Measurements from ENCODE around the gene CCDC61.

Gene CCDC61

DNA sequence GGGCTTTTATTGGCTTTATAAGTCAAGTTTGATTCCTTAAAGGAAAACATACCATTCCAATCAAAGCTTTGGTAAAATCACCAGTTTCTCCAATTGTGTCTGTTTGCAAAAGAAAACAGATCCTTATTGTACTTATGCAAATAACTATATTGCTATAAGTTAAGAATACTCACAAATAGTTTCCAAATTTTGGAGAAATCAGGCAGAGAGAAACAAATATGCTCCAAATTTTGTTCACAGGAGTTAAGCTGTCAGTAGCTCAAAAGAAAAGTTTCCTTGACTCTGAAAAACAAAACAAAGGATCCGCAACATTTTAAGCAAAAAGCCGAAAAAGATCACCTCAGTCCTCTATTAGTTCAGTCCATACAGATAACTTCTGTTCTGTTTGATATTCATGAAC lies 64.7 kb downstream of the CCDC61 start:
- TF ChIP-seq, protein P1, sequence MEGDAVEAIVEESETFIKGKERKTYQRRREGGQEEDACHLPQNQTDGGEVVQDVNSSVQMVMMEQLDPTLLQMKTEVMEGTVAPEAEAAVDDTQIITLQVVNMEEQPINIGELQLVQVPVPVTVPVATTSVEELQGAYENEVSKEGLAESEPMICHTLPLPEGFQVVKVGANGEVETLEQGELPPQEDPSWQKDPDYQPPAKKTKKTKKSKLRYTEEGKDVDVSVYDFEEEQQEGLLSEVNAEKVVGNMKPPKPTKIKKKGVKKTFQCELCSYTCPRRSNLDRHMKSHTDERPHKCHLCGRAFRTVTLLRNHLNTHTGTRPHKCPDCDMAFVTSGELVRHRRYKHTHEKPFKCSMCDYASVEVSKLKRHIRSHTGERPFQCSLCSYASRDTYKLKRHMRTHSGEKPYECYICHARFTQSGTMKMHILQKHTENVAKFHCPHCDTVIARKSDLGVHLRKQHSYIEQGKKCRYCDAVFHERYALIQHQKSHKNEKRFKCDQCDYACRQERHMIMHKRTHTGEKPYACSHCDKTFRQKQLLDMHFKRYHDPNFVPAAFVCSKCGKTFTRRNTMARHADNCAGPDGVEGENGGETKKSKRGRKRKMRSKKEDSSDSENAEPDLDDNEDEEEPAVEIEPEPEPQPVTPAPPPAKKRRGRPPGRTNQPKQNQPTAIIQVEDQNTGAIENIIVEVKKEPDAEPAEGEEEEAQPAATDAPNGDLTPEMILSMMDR (IDR thresholded peaks at IDR 0.05; ENCODE audit: low read depth, low read length): no peak

DNA sequence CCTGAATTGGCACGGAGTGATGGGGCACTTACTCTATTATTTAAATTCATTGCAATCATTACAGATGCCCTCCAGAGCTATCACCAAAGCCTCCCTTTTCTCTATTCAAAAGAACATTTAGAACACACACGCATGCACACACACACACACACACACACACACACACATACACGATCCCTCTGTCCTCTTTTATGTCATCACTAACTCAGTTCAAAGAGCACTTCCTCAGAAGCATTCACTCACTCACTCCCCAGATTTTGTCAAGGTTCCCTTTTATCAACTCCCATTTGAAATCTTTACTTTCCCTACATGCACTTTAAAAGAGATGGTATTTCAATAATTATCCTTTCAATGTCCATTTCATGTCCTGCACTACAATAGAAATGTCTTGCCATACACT lies 67.9 kb downstream of the CCDC61 start:
- H3K4me3 ChIP-seq (ENCODE audit: low read depth, low read length): no peak overlapping the region
- TF ChIP-seq, protein P1 (IDR thresholded peaks at IDR 0.05; ENCODE audit: low read depth, low read length): no peak

More for the DNA sequence above, 64.7 kb downstream of the CCDC61 start:
- no peak overlapping the region for H3K4me3 ChIP-seq (ENCODE audit: low read depth, low read length)

DNA sequence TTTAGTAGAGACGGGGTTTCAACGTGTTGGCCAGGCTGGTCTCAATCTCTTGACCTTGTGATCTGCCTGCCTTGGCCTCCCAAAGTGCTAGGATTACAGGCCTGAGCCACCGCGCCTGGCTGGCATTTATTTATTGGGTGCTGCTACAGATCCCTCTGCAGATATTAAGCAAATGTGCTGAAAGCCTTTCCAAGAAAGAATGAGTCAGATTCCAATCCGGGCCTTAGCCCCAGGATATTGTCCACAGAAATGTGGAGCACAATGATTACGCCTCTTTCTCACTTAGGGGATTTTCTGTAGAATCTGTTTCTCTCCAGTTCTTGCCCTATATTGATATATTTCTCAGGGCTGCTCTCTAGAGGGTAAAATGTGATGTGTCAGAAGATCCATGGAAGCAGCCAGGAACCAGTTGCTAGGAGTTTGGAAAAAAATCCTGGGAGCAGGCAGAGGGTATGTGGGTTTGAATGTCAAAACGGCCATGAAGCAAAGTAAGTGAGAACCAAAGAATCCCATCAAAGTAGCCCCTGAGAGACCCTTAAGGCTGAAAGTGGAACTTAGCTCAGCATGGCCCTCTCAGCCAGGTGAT lies 70.3 kb downstream of the CCDC61 start:
- H3K4me3 ChIP-seq (ENCODE audit: low read depth, low read length): no peak overlapping the region
- TF ChIP-seq, protein P1 (IDR thresholded peaks at IDR 0.05; ENCODE audit: low read depth, low read length): no peak

DNA sequence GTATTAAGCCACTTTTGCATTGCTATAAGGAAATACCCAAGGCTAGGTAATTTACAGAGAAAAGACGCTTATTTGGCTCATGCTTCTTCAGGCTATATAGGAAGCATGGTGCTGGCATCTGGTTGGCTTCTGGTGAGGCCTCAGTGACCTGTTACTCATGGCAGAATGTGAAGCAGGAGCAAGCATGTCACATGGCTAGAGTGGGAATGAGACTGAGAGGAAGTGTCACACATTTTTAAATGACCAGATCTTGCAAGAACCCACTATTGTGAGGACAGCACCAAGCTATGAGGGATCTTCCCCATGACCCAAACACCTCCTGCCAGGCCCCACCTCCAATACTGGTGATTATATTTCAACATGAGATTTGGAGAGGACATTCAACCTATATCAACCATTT lies 71.2 kb downstream of the CCDC61 start:
- TF ChIP-seq, protein P1 (IDR thresholded peaks at IDR 0.05; ENCODE audit: low read depth, low read length): no peak

DNA sequence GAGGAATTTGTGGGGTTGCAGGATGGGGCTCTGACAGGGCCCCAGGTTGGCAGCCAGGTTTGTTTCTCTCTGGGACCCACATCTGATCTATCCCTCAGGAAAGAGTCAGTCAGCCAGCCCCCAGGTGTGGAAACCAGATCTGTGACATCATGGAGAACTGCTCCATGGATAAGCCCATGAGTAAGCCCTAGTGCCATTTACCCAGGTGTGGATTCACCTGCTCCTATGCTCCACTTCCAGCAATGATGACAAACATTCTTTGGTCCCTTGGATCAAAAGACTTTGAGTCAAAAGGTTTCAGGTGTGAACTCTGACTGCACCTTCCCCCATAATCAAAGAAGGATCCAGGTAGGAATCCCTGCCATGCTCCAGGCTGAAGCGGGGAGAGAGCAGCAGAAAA lies 72.4 kb downstream of the CCDC61 start:
- TF ChIP-seq, protein P1 (IDR thresholded peaks at IDR 0.05; ENCODE audit: low read depth, low read length): no peak
- no peak overlapping the region for H3K4me3 ChIP-seq (ENCODE audit: low read depth, low read length)

More for the DNA sequence above, 71.2 kb downstream of the CCDC61 start:
- H3K4me3 ChIP-seq (ENCODE audit: low read depth, low read length): no peak overlapping the region
